ENCODE results near the gene OR2AE1.
"Not testable (repeated sequence)": the region's sequence is repeated elsewhere in the genome, so short reads cannot be mapped to it uniquely, and the experiment has no call there.

Gene OR2AE1, protein sequence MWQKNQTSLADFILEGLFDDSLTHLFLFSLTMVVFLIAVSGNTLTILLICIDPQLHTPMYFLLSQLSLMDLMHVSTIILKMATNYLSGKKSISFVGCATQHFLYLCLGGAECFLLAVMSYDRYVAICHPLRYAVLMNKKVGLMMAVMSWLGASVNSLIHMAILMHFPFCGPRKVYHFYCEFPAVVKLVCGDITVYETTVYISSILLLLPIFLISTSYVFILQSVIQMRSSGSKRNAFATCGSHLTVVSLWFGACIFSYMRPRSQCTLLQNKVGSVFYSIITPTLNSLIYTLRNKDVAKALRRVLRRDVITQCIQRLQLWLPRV

DNA sequence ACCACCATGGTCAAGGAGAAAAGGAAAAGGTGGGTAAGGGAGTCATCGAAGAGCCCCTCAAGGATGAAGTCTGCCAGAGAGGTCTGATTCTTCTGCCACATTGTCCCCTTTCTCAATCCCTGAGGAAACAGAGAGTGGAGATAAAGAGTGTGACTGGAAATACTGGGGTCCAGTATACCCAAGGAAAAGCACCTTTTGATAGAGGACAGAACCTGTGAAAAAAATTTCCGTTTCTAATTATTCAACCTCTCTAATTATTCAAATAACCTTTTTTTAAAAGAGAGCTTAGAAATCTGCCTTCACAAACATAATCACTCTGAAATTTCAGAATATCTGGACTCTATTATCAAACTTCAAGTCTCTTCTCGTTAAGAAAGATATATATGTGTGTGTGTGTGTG, at the start of gene OR2AE1:
TSS of gene OR2AE1 (minus strand) at position 101 of the 400 bp plus-strand sequence. CDS start at position 101, 0 bp downstream.
- DNase-seq (ENCODE audit: low read depth) = no peak

DNA sequence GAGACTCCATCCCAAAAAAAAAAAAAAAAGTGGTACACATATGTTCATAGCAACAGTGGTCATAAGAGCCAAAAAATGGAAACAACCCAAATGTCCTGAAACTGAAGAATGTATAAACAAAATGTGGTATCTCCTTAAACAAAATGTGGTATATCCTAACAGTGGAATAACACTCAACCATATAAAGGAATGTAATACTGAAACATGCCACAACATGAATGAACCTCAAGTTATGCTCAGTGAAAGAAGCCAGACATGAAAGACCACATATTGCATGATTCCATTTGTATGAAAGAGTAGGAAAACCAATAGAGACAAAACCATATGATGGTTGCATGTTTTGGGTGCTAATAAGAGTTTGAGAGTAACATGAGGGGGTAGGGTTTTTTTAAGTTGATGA, 49.5 kb upstream of the OR2AE1 start:
- DNase-seq (ENCODE audit: low read depth) = no peak

DNA sequence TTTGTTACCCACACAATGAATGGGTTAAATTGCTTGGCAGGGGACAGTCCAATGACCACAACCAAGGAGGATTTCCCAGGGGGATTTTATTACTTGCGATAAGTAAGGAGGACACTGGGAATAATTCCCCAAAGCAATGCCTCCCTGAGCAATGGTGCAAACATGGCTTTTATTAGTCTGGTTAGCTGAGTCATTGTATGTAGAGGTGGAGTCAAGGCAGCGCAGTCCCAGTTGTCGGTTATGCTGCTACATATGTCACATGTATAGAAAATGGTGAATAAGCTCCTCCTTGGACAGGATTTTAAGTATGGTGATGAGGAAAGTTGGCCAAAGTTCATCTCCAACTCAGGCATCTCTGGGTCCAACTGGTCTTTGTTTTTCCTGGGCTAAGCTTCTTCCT, 46.4 kb upstream of the OR2AE1 start:
- DNase-seq (ENCODE audit: low read depth) = no peak

DNA sequence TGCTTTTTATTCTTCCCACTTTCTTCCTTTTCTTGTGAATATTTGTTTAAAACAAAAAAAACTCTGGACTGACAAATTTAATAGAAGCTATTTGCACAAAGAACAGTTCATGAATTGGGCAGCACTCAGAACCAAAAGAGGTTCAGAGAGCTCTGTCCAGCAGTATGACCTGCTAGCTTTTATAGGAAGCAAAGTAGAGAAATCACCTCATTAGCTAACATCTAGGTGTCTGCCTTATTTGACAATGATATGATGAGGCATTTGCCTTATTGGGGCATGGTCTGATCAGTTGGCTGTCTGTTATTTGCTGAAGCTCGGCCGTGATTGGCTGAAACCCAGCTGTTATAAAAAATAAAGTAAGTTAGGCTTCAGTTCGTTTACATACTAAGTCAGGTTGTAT, 43.3 kb upstream of the OR2AE1 start:
- DNase-seq (ENCODE audit: low read depth) = no peak

DNA sequence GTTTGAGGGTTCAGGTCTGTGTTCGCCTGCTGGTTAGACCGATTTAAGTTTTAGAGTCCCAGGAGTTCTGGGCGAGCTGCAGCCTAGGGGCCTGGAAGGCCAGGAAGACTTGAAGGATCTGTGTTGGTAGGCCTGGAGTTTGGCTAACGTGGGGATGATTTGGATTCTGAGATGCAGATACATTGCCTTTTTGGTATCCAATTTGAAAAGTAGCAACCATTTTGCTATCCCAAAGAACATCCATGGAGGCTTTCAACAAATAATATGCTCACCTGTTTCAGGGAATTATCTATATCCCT, 42.9 kb upstream of the OR2AE1 start:
- DNase-seq (ENCODE audit: low read depth) = no peak

DNA sequence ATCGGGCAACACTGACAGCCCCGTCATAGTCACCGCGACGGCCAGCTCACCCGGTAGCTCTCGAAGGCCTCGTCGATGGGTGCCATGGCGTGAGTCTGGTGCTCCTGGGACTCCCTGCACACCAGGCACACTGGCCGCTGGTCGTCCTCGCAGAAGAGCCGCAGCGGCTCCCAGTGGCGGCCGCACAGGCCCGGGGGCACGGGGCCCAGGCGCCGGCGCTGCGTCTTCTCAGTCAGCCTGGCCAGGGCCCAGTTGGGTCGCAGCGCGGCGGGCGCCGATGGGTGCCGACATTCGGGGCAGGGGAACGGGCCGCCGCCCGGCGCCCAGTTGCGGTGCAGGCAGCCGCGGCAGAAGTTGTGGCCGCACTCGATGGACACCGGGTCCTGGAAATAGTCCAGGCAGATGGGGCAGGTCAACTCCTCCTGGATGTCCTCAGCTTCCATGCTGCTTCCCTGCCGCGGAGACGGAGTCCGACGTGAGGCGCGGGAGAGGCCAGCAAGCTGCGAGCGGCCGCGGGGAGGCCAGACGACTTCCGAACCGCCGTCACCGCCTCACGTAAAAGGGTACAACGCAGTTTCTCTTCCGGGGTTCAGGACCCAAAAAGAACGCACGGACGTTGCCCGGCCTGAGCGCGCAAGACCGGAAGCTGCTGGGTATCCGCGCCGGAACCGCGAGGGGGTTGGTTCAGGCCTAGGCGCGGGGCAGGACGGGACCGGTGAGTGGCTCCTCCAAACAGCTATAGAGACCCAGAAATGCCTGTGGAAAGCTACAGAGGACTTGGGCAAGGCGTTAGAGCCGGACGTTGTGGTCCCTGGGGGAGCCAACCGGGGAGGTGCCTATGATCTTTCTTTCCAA, 42.4 kb upstream of the OR2AE1 start, which contains the start of gene TRIM4:
TSS of gene TRIM4 (minus strand) at position 572 of the 855 bp plus-strand sequence. CDS start at position 443, 129 bp downstream.
- DNase-seq (ENCODE audit: low read depth) = peak; percentile 89

DNA sequence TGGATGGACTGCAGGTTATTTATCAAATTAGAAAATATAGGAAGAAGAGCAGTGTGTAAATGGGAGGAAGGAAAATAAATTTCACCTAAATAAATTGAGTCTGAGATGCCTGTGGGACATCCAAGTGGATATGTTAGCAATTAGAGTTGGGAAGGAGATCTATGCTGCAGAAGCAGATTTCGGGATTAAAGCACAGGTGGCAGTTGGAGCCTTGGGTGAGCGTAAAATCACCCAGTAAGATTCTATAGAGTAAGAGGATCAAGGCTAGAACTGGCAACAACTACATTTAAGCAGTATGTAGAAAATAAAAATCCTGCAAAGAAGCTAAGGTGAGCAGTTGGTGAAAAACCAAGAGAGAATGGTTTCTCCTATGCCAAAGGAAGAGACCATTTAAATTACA, 34.1 kb upstream of the OR2AE1 start:
- no peak for DNase-seq (ENCODE audit: low read depth)

DNA sequence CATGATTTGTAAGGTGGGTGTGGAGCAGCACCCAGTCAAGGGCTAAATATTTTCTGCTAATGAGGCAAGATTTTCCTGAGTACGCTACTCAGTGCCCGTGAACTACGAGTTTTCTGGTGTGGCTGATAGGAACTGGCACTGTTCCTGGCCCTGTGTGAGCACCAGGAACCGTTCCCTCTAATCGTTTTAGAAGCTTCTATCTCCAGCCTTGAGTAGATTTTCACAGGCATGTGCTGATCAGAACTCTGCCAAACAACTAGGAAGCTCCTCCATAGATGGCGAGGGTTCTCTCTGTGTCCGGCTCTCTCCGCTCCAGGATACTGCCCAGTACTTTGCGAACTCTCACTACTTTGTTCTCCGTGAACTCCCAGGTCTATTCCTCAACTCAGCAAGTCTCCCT, 24.7 kb upstream of the OR2AE1 start:
- no peak for DNase-seq (ENCODE audit: low read depth)

DNA sequence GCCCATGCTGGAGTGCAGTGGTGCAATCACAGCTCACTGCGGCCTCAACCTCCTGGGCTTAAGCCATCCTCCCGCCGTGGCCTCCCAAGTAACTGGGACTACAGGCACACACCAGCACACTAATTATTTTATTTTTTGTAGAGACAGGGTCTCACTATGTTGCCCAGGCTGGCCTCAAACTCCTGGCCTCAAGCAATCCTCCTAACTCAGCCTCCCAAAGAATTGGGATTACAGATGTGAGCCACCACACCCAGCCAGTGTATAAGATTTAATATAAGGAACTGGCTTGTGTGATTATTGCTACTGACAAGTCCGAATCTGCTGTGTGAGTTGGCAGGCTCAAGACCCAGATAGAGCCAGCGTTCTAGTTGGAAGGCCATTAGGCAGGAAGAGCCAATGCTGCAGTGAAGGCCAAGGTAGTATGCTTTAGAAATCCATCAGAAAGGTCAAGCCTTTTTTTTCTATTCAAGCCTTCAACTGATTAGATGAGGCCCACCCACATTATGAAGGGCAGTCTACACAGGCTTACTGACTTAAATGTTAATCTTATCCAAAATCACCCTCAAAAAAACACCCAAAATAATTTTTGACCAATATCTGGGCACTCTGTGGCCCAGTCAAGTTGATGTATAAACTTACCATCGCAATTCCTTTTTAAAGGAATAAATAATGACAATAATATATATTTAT, 23.1 kb upstream of the OR2AE1 start:
- no peak for DNase-seq (ENCODE audit: low read depth)

DNA sequence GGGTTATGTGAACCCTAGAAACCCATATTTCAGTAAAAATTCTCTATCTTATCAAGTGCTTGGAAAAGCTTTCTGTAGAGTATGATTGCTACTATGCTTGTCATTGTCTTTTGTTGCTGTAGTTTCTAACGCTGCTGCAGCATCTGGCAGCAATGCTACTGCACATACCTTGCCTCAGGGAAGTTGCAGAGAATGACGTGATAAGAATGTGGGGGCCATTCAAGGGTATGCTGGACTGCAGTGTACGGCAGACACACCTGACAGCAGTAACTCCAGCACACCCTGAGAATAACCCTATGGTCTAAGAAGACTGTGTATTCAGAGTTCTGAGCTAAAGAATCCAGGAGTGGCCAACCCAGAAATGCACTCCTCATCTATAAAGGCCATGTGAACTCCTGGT, 22.0 kb upstream of the OR2AE1 start:
- DNase-seq (ENCODE audit: low read depth) = no peak

DNA sequence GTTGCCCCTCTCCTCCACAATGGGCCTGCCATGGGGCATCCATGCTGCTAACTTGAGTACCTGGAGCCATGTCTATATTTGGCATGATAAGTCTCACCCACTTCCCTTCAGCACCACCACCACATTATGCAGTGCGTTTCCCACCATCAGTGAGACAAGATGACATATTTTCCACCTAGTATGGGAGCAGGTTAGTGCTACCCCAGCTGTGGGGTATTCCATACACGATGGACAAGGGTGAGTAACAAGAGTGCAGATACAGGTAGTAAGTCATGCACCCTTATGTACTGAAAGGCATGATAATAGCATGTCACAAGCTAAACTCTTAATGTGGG, 21.2 kb upstream of the OR2AE1 start:
- no peak for DNase-seq (ENCODE audit: low read depth)

DNA sequence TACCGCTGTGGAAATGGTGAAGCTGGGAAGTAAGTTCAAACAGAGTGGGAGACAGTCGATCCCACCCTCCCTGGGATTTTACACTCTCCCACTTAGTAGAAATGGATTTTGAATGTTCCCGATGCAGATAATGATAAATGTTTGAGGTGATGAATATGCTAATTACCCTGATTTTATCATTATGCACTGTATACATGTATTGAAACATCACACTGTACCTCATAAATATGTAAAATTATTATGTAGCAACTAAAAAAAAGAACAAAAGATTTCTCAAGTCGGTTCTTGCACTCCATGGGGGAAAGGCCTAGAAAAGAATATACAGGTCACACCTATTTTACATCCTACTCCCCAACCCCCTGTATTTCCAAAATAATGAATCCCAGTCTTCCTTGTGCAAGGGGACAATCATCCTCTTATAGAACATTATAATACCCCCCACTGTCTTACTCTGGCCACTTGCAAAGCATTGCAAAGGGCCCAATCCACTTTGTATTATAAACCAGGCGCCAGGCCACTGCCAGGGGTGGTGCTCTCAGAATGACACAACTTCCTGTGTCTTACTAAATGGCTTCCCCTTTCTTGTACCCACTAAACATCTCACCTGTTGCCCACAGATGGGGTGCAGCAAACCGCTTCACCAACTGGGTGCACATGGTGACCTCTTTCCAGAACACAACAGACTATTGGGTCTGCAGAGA, 20.6 kb upstream of the OR2AE1 start:
- no peak for DNase-seq (ENCODE audit: low read depth)

DNA sequence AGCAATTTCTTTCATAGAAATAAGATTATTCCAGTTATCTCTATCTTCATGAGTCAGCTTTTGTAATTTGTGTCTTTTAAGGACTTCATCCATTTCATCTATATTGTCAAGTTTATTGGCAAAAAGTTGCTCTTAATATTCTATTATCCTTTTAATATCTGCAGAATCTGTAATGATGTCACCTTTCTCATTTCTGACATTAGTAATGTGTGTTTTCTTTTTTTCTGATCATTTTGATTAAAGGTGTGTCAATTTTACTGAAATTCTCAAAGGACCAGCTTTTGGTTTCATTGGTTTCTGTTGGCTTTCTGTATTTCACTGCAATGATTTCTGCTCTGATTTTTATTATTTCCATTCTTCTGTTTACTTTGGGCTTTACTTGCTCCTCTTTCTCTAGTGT, 17.9 kb upstream of the OR2AE1 start:
- DNase-seq (ENCODE audit: low read depth) = no peak

DNA sequence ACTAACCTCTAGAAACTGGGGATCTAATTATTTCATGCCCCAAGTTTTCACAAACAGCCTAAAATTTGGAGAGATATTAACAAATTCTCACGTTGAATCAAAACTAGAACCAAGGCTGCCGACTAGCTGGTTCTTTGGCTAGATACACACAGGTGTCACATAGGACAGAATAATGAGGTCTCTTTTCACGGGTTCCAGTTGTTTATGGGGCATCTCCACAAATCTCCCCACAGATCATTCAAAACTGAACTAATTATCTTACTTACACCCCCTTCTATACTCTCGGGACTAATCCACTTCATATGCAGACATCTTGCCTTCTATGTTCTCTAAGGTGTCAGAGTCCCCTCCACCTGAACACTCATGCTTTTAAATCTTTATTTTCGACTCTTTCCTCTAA, 16.4 kb upstream of the OR2AE1 start:
- DNase-seq (ENCODE audit: low read depth) = no peak

DNA sequence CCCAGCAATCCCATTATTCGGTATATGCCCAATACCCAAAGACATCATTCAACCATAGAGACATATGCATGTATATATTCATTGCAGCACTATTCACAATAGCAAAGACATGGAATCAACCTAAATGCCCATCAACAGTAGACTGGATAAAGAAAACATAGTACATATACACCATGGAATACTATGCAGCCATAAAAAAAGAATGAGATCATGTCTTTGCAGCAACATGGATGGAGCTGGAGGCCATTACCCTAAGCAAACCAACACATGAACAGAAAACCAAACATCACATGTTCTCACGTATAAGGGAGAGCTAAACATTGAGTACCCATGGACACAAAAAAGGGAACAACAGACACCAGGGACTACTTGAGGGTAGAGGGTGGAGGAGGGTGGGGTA, 13.5 kb upstream of the OR2AE1 start:
- not testable (repeated sequence) for DNase-seq (ENCODE audit: low read depth)

DNA sequence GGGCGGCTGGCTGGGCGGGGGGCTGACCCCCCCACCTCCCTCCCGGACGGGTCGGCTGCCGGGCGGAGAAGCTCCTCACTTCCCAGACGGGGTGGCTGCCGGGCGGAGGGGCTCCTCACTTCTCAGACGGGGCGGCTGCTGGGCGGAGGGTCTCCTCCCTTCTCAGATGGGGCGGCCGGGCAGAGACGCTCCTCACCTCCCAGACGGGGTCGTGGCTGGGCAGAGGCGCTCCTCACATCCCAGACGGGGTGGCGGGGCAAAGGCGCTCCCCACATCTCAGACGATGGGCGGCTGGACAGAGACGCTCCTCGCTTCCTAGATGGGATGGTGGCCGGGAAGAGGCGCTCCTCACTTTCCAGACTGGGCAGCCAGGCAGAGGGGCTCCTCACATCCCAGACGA, 11.5 kb upstream of the OR2AE1 start:
- not testable (repeated sequence) for DNase-seq (ENCODE audit: low read depth)

DNA sequence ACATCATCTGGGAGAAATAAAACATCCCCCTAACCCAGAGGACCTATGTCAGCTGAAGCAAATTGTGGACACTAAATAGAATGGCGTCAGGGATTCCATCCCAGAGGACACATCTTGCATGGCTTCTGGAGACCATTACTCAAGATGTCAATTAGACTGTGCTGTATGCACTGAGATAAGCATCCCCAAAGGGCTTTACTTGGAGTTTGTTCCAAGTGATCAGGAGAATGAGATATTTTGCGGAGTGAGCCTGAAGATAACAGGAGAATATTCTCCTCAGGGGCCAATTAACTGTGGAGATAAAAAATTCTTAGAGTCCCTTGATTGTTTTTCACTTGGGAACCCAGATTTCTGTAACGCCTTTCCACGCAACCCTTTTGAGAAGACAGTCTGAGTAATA, 4.5 kb upstream of the OR2AE1 start:
- DNase-seq (ENCODE audit: low read depth) = no peak

DNA sequence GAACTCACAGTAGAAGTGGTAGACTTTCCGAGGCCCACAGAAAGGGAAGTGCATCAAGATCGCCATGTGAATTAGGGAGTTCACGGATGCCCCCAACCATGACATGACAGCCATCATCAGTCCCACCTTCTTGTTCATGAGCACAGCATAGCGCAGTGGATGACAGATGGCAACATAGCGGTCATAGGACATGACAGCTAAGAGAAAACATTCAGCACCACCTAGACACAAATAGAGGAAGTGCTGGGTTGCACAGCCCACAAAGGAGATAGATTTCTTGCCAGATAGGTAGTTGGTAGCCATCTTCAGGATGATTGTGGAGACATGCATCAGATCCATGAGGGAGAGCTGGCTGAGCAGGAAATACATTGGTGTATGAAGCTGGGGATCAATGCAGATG, 342 bp downstream of the OR2AE1 start:
- no peak for DNase-seq (ENCODE audit: low read depth)

DNA sequence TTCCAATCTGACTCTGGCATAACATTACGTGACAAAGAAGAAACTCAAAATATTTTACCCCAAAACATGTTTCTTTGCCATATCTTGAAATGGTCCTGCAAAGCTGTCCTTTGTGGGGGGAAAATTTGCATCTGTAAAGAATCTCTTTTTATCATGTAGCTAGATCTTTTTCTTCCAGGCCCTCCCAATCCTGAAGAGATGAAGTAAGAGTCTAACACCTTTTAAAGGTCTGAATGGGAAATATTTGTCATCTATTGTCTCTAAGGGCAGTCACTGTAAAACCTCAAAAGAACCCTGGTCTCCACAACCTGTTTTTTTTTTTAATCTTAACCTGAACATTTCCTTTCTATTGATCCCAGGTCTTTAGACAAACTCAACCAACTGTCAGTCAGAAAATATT, 8.6 kb downstream of the OR2AE1 start:
- DNase-seq (ENCODE audit: low read depth) = no peak

DNA sequence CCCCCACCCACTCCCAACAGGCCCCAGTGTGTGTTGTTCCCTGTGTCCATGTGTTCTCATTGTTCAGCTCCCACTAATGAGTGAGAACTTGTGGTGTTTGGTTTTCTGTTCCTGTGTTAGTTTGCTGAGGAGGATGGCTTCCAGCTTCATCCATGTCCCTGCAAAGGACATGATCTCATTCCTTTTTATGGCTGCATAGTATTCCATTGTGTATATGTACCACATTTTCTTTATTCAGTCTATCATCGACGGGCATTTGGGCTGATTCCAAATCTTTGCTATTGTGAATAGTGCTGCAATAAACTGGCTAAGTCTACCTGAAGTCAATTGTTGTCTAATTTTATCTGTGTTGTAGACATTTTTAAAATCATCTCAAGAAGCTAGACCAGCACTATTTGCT, 9.4 kb downstream of the OR2AE1 start:
- DNase-seq (ENCODE audit: low read depth) = not testable (repeated sequence)

DNA sequence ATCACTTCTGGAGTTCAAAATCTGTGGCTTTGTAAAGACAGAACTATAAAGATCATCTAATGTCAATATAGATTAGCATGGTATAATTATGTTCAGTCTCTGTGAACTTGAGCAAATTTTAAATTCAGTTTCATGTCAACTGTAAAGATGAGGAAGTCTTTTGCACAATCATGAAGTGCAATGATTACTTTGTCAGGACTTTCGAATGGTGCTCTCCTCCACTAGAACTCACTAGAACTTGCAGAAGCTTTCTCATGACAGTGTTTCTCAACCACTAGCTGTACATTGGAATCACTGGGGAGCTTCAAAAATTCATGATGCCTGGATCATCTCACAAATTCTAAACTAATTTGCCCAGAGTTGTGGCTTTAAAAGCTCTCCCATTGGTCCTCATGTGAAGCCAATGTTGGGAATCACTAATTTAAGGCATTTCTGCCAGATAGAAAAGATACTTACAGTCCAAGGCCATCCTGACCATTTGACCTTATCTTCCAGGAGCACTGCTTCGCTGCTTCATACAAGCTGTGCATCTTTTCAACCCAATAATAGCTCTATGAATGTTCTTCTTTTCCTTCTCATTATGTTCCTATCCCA, 12.9 kb downstream of the OR2AE1 start:
- no peak for DNase-seq (ENCODE audit: low read depth)

All from stromal cell of bone marrow (primary cell).